CD4-positive, alpha-beta T cell (primary cell): ENCODE measurements around the gene EXOC6. TPM values are rescaled to one million over a fixed set of nuclear protein-coding genes. Genes with fewer than 3 reads are reported as not detected.

ENCODE experiments used
- ATAC-seq: fragments of 200-7000 bp; cut with Tn5 transposase; one replicate; pipeline ENCODE4 v1.10.0; 2022; ENCODE audit warnings: mild to moderate bottlenecking; ENCODE audit not compliant: poor library complexity
- CTCF ChIA-PET: fragments of 350-600 bp; sonication (Branson Sonifier 250); formaldehyde crosslinking; loops from one replicate; lab custom pipeline; 2021; ENCODE audit warnings: antibody characterized with exemption, inconsistent platforms; lab: Charles Lee
- POLR2A ChIA-PET: fragments of 350-600 bp; sonication (Branson Sonifier 250); formaldehyde crosslinking; loops from one replicate; lab custom pipeline; 2021; ENCODE audit warnings: antibody characterized with exemption, inconsistent platforms; lab: Charles Lee
- DNase-seq, 14 experiments: peaks; one replicate each; pipeline ENCODE4 v3.0.0-alpha.2; 2013 to 2020; ENCODE audit warnings: mixed read lengths in 2 of 14
- H3K27ac ChIP-seq, 2 donors: one replicate each; pipeline versions ENCODE4 v1.5.1 to v1.7.0; 2013; ENCODE audit warnings: low read length in 2 of 2, low read depth in 1 of 2, mild to moderate bottlenecking in 1 of 2
- H3K27me3 ChIP-seq, 2 experiments: 1 replicate in 1 of 2; 2 replicates in 1 of 2; pipeline versions ENCODE4 v1.6.1 to v1.7.0; 2013; ENCODE audit warnings: low read length in 2 of 2, control low read depth in 1 of 2, mild to moderate bottlenecking in 1 of 2, moderate library complexity in 1 of 2; ENCODE audit not compliant: insufficient read depth in 2 of 2, control insufficient read depth in 1 of 2
- H3K36me3 ChIP-seq: one replicate; pipeline ENCODE4 v1.6.1; 2013; ENCODE audit warnings: low read length, control low read depth; ENCODE audit not compliant: insufficient read depth
- H3K4me1 ChIP-seq: one replicate; pipeline ENCODE4 v1.6.1; 2013; ENCODE audit warnings: low read length, control low read depth; ENCODE audit not compliant: insufficient read depth
- H3K4me3 ChIP-seq: one replicate; pipeline ENCODE4 v1.5.1; 2013; ENCODE audit warnings: mild to moderate bottlenecking, low read length, moderate library complexity
- H3K9me3 ChIP-seq, 2 experiments: 1 replicate in 1 of 2; 2 replicates in 1 of 2; pipeline versions ENCODE4 v1.6.1 to v1.7.0; 2013; ENCODE audit warnings: low read length in 2 of 2, mild to moderate bottlenecking in 2 of 2, control low read depth in 1 of 2, moderate library complexity in 1 of 2; ENCODE audit not compliant: control insufficient read depth in 1 of 2, insufficient read depth in 1 of 2
- H3K27ac Mint-ChIP-seq: one replicate; pipeline ENCODE4 v1.8.0; 2020; ENCODE audit warnings: mixed read lengths
- H3K27me3 Mint-ChIP-seq: one replicate; pipeline ENCODE4 v1.8.0; 2021; ENCODE audit warnings: mixed read lengths
- H3K36me3 Mint-ChIP-seq: one replicate; pipeline ENCODE4 v1.8.0; 2021; ENCODE audit warnings: low read depth, mixed read lengths
- H3K4me1 Mint-ChIP-seq: one replicate; pipeline ENCODE4 v1.8.0; 2021; ENCODE audit warnings: low read depth, mixed read lengths
- H3K4me3 Mint-ChIP-seq: one replicate; pipeline ENCODE4 v1.8.0; 2020; ENCODE audit warnings: mild to moderate bottlenecking, mixed read lengths
- H3K9me3 Mint-ChIP-seq: one replicate; pipeline ENCODE4 v1.8.0; 2020; ENCODE audit warnings: mixed read lengths
- intact Hi-C, 2 experiments: fragments of 100-400 bp; cut with DNase I in 1 of 2; cut with micrococcal nuclease in 1 of 2; formaldehyde crosslinking; loops; one replicate each; pipeline versions ENCODE4 v1.15.1 to v1.9.0; 2023 to 2025; cut with DNase I, micrococcal nuclease
- total RNA-seq, 174 experiments: library from RNA in 2 of 174; stranded (reverse) in 2 of 174; gene quantifications; one replicate each; pipeline ENCODE4 v1.2.3 and lab custom pipeline; 2021 to 2026
- TF ChIP-seq, protein P1 (sequence below): fragments of 200-600 bp; IDR thresholded peaks from one replicate; pipeline ENCODE4 v1.8.0; 2022; ENCODE audit warnings: antibody characterized with exemption, mild to moderate bottlenecking

Gene EXOC6
- total RNA-seq, 2 experiments from 2014 or later = 6.6 to 7.4 TPM

DNA sequence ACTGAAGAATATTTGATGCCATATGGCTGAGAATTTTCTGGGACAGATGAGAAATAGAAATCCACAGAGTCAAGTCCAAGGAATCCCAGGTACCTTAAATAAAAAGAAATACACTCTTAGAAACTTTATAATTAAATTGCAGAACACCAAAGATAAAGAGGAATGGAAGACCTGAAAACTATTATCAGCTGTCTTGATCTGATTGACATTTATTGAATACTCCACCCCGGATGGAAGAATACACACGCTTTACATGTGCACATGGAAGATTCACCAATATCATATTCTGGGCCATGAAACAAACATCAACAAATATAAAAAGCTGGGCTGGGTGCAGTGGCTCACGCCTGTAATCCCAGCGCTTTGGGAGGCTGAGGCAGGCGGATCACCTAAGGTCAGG, 81.6 kb downstream of the EXOC6 start:
- CTCF ChIA-PET = no interaction called here
- Mint-ChIP-seq H3K4me1 (no peaks in the 10 kb centered on the region), H3K4me3 (no peak overlapping the region), H3K9me3 (no peaks in the 10 kb centered on the region), H3K27me3 (no peaks in the 10 kb centered on the region), H3K27ac (no peak overlapping the region), H3K36me3 (peaks cover 45% of the 10 kb centered on the region)
- Histone ChIP-seq H3K4me1 (no peaks in the 10 kb centered on the region), H3K27ac (no peak overlapping the region), H3K4me3 (no peak overlapping the region), H3K9me3 (no peaks in the 10 kb centered on the region), H3K36me3 (peaks cover 9% of the 10 kb centered on the region), H3K27me3 (no peaks in the 10 kb centered on the region)
- ATAC-seq (no peak), DNase-seq (no peak)
- POLR2A ChIA-PET = interaction anchor here (0.6 kb wide), 1 partner anchor 64 kb away, joined by 3 read pairs; no protein-coding TSS in a partner anchor
- TF ChIP-seq, protein P1, sequence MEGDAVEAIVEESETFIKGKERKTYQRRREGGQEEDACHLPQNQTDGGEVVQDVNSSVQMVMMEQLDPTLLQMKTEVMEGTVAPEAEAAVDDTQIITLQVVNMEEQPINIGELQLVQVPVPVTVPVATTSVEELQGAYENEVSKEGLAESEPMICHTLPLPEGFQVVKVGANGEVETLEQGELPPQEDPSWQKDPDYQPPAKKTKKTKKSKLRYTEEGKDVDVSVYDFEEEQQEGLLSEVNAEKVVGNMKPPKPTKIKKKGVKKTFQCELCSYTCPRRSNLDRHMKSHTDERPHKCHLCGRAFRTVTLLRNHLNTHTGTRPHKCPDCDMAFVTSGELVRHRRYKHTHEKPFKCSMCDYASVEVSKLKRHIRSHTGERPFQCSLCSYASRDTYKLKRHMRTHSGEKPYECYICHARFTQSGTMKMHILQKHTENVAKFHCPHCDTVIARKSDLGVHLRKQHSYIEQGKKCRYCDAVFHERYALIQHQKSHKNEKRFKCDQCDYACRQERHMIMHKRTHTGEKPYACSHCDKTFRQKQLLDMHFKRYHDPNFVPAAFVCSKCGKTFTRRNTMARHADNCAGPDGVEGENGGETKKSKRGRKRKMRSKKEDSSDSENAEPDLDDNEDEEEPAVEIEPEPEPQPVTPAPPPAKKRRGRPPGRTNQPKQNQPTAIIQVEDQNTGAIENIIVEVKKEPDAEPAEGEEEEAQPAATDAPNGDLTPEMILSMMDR = no peak
- intact Hi-C loops = no loop called here

DNA sequence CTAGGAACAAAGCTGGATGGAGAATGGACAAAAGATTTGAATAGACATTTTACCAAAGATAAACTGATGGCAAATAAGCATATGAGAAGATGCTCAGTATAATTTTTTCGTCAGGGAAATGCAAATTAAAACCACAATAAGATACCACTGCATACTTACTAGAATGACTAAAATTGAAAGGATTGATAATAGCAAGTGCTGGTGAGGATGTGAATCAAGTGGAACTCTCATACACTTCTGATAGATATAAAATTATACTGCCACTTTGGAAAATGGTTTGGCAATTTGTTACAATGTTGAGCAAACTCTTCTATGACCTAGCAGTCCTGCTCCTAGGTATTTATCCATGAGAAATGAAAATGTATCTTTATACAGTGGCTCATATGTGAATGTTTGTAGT, 83.3 kb downstream of the EXOC6 start:
- TF ChIP-seq, protein P1 = no peak
- no peaks in the 10 kb centered on the region for H3K27me3 Mint-ChIP-seq
- H3K4me1 Mint-ChIP-seq = no peaks in the 10 kb centered on the region
- no peaks in the 10 kb centered on the region for H3K9me3 ChIP-seq
- no peak overlapping the region for H3K4me3 Mint-ChIP-seq
- DNase-seq (no peak), ATAC-seq (no peak)
- POLR2A ChIA-PET = no interaction called here
- H3K27ac Mint-ChIP-seq = no peak overlapping the region
- H3K9me3 Mint-ChIP-seq = no peaks in the 10 kb centered on the region
- peaks cover 9% of the 10 kb centered on the region for H3K36me3 ChIP-seq
- no peak overlapping the region for H3K4me3 ChIP-seq
- CTCF ChIA-PET = no interaction called here
- peaks cover 45% of the 10 kb centered on the region for H3K36me3 Mint-ChIP-seq
- no peaks in the 10 kb centered on the region for H3K4me1 ChIP-seq
- intact Hi-C loops = no loop called here
- no peaks in the 10 kb centered on the region for H3K27me3 ChIP-seq
- H3K27ac ChIP-seq = no peak overlapping the region

DNA sequence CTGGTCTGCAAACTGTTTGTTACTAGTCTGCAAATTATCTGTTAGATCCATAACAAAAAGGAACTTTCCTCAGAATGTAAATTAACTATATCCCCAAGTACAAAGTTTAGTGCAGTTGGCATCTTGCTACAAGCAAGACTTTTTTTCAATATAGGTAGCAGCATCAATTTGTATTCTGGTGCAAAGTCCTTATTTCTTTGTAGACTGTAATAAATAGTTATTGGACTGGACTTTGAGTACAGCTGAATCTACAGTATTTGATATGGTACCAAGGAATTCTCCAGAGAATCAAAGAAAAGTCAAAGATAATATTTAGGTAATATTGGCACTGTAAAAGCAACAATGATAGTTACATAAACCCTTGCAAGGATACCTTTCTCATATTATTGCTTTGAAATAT, 89.6 kb downstream of the EXOC6 start:
- ChIA-PET POLR2A (no interaction called here), CTCF (no interaction called here)
- no peak overlapping the region for H3K27ac Mint-ChIP-seq
- Histone ChIP-seq H3K27ac (no peak overlapping the region), H3K27me3 (no peaks in the 10 kb centered on the region), H3K9me3 (no peaks in the 10 kb centered on the region), H3K4me1 (no peaks in the 10 kb centered on the region), H3K36me3 (no peaks in the 10 kb centered on the region), H3K4me3 (no peak overlapping the region)
- DNase-seq (no peak), ATAC-seq (no peak)
- H3K36me3 Mint-ChIP-seq = peaks cover 8% of the 10 kb centered on the region
- H3K4me1 Mint-ChIP-seq = no peaks in the 10 kb centered on the region
- H3K4me3 Mint-ChIP-seq = no peak overlapping the region
- no peaks in the 10 kb centered on the region for H3K9me3 Mint-ChIP-seq
- TF ChIP-seq, protein P1 = no peak
- intact Hi-C loops = no loop called here
- H3K27me3 Mint-ChIP-seq = no peaks in the 10 kb centered on the region
